HEK293 (cell line): Measurements from ENCODE around the gene TBCK.

ENCODE experiments used
- OVOL3 ChIP-seq: fragments of 450-650 bp; formaldehyde crosslinking; IDR thresholded peaks from 2 replicates; pipeline ENCODE4 v1.5.1; 2016; ENCODE audit warnings: missing biosample characterization, missing genetic modification characterization
- ZNF24 ChIP-seq: fragments of 450-650 bp; formaldehyde crosslinking; IDR thresholded peaks from 2 replicates; pipeline ENCODE4 v1.5.1; 2016; ENCODE audit warnings: missing biosample characterization, missing genetic modification characterization
- ZNF274 ChIP-seq, 2 experiments: fragments of 200-500 bp in 1 of 2; fragments of 450-650 bp in 1 of 2; sonication (Bioruptor generic) in 1 of 2; formaldehyde crosslinking in 1 of 2; IDR thresholded peaks; 2 replicates each; pipeline versions ENCODE4 v1.5.1 to v1.6.1; 2014 to 2016; ENCODE audit warnings: borderline replicate concordance in 1 of 2, inconsistent platforms in 1 of 2, low read length in 1 of 2, missing biosample characterization in 1 of 2, missing genetic modification characterization in 1 of 2
- ZNF670 ChIP-seq: fragments of 450-650 bp; formaldehyde crosslinking; IDR thresholded peaks from 2 replicates; pipeline ENCODE4 v1.5.1; 2016; ENCODE audit warnings: missing biosample characterization, missing genetic modification characterization, low read depth
- ZSCAN30 ChIP-seq: fragments of 450-650 bp; IDR thresholded peaks from 2 replicates; pipeline ENCODE4 v1.5.1; 2018; ENCODE audit warnings: missing biosample characterization, mild to moderate bottlenecking, missing genetic modification characterization, moderate library complexity
- TF ChIP-seq, protein P1 (sequence below): fragments of 450-650 bp; formaldehyde crosslinking; IDR thresholded peaks from 2 replicates; pipeline ENCODE4 v1.5.1; 2016; ENCODE audit warnings: missing biosample characterization, missing genetic modification characterization
- TF ChIP-seq, protein P2 (sequence below): fragments of 450-650 bp; formaldehyde crosslinking; IDR thresholded peaks from 2 replicates; pipeline ENCODE4 v1.5.1; 2016; ENCODE audit warnings: missing biosample characterization, missing genetic modification characterization
- TF ChIP-seq, protein P3 (sequence below): fragments of 450-650 bp; formaldehyde crosslinking; IDR thresholded peaks from 2 replicates; pipeline ENCODE4 v1.5.1; 2016; ENCODE audit warnings: missing biosample characterization, missing genetic modification characterization, low read depth

DNA sequence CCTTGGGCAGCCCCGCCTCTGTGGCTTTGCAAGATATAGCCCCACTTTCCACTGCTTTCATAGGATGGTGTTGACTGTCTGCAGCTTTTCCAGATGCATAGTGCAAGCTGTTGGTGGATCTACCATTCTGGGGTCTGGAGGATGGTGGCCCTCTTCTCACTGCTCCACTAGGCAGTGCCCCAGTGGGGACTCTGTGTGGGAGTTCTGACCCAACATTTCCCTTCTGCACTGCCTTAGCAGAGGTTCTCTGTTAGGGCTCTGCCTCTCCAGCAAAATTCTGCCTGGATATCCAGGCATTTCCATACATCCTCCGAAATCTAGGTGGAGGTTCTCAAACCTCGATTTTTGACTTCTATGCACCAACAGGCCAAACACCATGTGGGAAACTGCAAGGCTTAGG lies 153.7 kb downstream of the TBCK start:
- TF ChIP-seq ZNF274 (IDR thresholded peaks at IDR 0.05; ENCODE audit: low read length) = no peak
- no peak for TF ChIP-seq ZNF274 (tag by site-specific recombination; IDR thresholded peaks at IDR 0.05; ENCODE audit: borderline replicate concordance)
- TF ChIP-seq, protein P1, sequence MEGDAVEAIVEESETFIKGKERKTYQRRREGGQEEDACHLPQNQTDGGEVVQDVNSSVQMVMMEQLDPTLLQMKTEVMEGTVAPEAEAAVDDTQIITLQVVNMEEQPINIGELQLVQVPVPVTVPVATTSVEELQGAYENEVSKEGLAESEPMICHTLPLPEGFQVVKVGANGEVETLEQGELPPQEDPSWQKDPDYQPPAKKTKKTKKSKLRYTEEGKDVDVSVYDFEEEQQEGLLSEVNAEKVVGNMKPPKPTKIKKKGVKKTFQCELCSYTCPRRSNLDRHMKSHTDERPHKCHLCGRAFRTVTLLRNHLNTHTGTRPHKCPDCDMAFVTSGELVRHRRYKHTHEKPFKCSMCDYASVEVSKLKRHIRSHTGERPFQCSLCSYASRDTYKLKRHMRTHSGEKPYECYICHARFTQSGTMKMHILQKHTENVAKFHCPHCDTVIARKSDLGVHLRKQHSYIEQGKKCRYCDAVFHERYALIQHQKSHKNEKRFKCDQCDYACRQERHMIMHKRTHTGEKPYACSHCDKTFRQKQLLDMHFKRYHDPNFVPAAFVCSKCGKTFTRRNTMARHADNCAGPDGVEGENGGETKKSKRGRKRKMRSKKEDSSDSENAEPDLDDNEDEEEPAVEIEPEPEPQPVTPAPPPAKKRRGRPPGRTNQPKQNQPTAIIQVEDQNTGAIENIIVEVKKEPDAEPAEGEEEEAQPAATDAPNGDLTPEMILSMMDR = no peak
- no peak for TF ChIP-seq ZNF670 (tag by site-specific recombination)
- TF ChIP-seq ZNF24 (tag by site-specific recombination) = no peak
- TF ChIP-seq, protein P2, sequence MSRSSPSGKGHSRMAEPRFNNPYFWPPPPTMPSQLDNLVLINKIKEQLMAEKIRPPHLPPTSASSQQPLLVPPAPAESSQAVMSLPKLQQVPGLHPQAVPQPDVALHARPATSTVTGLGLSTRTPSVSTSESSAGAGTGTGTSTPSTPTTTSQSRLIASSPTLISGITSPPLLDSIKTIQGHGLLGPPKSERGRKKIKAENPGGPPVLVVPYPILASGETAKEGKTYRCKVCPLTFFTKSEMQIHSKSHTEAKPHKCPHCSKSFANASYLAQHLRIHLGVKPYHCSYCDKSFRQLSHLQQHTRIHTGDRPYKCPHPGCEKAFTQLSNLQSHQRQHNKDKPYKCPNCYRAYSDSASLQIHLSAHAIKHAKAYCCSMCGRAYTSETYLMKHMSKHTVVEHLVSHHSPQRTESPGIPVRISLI = no peak
- TF ChIP-seq ZSCAN30 (tag by site-specific recombination) = no peak
- TF ChIP-seq, protein P3, sequence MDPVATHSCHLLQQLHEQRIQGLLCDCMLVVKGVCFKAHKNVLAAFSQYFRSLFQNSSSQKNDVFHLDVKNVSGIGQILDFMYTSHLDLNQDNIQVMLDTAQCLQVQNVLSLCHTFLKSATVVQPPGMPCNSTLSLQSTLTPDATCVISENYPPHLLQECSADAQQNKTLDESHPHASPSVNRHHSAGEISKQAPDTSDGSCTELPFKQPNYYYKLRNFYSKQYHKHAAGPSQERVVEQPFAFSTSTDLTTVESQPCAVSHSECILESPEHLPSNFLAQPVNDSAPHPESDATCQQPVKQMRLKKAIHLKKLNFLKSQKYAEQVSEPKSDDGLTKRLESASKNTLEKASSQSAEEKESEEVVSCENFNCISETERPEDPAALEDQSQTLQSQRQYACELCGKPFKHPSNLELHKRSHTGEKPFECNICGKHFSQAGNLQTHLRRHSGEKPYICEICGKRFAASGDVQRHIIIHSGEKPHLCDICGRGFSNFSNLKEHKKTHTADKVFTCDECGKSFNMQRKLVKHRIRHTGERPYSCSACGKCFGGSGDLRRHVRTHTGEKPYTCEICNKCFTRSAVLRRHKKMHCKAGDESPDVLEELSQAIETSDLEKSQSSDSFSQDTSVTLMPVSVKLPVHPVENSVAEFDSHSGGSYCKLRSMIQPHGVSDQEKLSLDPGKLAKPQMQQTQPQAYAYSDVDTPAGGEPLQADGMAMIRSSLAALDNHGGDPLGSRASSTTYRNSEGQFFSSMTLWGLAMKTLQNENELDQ = no peak
- TF ChIP-seq OVOL3 = no peak
